Loucy (cell line): ENCODE data around the gene OR5AN1.
"Not testable (repeated sequence)": the region's sequence is repeated elsewhere in the genome, so short reads cannot be mapped to it uniquely, and the experiment has no call there.

Experiments used
- H2AFZ ChIP-seq: fragments of 200-600 bp; sonication (generic); 2 replicates; pipeline ENCODE4 v1.6.0; 2016; ENCODE audit warnings: antibody characterized with exemption, mild to moderate bottlenecking, low read length, moderate library complexity
- H3F3A ChIP-seq: fragments of 200-600 bp; 2 replicates; pipeline ENCODE4 v1.6.0; 2016; ENCODE audit warnings: antibody characterized with exemption, low read depth, mild to moderate bottlenecking
- H3K27me3 ChIP-seq: fragments of 200-600 bp; sonication (generic); 2 replicates; pipeline ENCODE4 v1.6.1; 2014; ENCODE audit warnings: low read length, mild to moderate bottlenecking; ENCODE audit not compliant: insufficient read depth, poor library complexity, severe bottlenecking
- H3K36me3 ChIP-seq: fragments of 200-600 bp; sonication (generic); 2 replicates; pipeline ENCODE4 v1.6.1; 2016; ENCODE audit warnings: low read length; ENCODE audit not compliant: insufficient read depth
- H3K4me1 ChIP-seq: fragments of 200-600 bp; sonication (generic); 2 replicates; pipeline ENCODE4 v1.5.1; 2014; ENCODE audit warnings: low read length, mild to moderate bottlenecking; ENCODE audit not compliant: insufficient read depth, poor library complexity, severe bottlenecking
- H3K4me2 ChIP-seq: fragments of 200-600 bp; sonication (generic); 2 replicates; pipeline ENCODE4 v1.6.0; 2014; ENCODE audit warnings: antibody characterized with exemption, low read length, low read depth, mild to moderate bottlenecking; ENCODE audit not compliant: poor library complexity, severe bottlenecking
- H3K4me3 ChIP-seq: fragments of 200-600 bp; sonication (generic); 2 replicates; pipeline ENCODE4 v1.5.1; 2014; ENCODE audit warnings: low read length, mild to moderate bottlenecking, mixed read lengths; ENCODE audit not compliant: poor library complexity, severe bottlenecking
- H3K79me2 ChIP-seq: fragments of 200-600 bp; sonication (generic); 2 replicates; pipeline ENCODE4 v1.6.1; 2014; ENCODE audit warnings: low read length; ENCODE audit not compliant: insufficient read depth
- H3K9ac ChIP-seq: fragments of 200-600 bp; sonication (generic); 2 replicates; pipeline ENCODE4 v1.6.0; 2014; ENCODE audit warnings: mild to moderate bottlenecking, low read depth, low read length, moderate library complexity; ENCODE audit not compliant: poor library complexity, severe bottlenecking
- H3K9me2 ChIP-seq: fragments of 200-600 bp; sonication (generic); replicated peaks from 2 replicates; pipeline ENCODE4 v1.6.1; 2016; ENCODE audit warnings: low read depth, low read length, mixed read lengths
- H3K9me3 ChIP-seq: fragments of 200-600 bp; sonication (generic); 2 replicates; pipeline ENCODE4 v1.6.1; 2014; ENCODE audit warnings: mild to moderate bottlenecking, antibody characterized with exemption, low read length, low read depth; ENCODE audit not compliant: insufficient read depth
- H4K20me1 ChIP-seq: fragments of 200-600 bp; sonication (generic); 2 replicates; pipeline ENCODE4 v1.6.0; 2014; ENCODE audit warnings: antibody characterized with exemption, low read length, mild to moderate bottlenecking; ENCODE audit not compliant: insufficient read depth, poor library complexity, severe bottlenecking
- CTCF ChIP-seq: fragments of 200-600 bp; sonication (generic); conservative IDR thresholded peaks from 2 replicates; pipeline ENCODE4 v1.5.1; 2014; ENCODE audit warnings: mild to moderate bottlenecking, antibody characterized with exemption, low read length
- EZH2phosphoT487 ChIP-seq: fragments of 200-600 bp; IDR thresholded peaks from 2 replicates; pipeline ENCODE4 v1.6.1; 2018; ENCODE audit warnings: antibody characterized with exemption, mild to moderate bottlenecking, moderate library complexity, borderline replicate concordance

The OR5AN1 gene

GRCh38 chr11:59358020-59358419 is 675 bp upstream of the OR5AN1 start:
- Histone ChIP-seq H3K27me3 (no peaks in the 10 kb centered on the region), H3K9me2 (no peaks in the 10 kb centered on the region), H3K36me3 (no peaks in the 10 kb centered on the region), H3K79me2 (no peaks in the 10 kb centered on the region), H4K20me1 (no peaks in the 10 kb centered on the region), H3K9ac (no peak overlapping the region), H3K4me1 (no peaks in the 10 kb centered on the region), H2AFZ (no peak overlapping the region), H3F3A (no peaks in the 10 kb centered on the region), H3K9me3 (no peaks in the 10 kb centered on the region), H3K4me2 (no peak overlapping the region), H3K4me3 (no peak overlapping the region)
- TF ChIP-seq EZH2phosphoT487 (no peak), CTCF (no peak)

DNA sequence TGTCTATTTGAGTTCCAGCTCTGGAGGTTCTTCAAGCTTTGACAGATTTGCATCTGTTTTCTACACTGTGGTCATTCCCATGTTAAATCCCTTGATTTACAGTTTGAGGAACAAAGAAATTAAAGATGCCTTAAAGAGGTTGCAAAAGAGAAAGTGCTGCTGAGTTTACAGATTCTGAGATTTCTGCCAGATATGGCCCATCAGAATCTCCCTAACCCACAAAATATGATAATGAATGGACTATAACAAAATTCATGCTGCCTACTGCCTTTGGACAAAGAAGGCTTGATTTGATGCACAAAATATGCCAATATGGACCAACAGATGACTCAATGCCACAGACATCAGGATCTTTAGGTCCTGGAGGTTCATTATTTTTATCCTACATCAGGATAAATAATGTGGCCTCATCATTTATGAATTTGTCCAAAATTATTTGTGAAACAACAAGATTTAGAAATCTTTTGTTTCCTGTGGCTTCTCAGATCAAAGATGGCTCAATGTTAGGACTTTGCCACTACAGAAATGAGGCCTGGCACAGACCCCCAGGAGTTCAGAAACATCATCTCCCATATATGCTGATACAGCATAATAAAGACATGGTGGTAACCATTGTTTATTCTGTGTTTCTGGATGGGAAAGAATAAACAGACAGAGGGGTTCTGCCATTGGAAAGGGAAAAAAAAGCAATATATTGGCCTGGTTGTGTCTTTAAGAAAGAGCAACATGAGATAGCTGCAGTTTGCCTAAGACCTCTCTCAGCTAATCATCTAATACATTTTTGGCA is 6.7 kb downstream of the OR5AN1 start:
- no peak overlapping the region for H2AFZ ChIP-seq

GRCh38 chr11:59368238-59369022 is 9.7 kb downstream of the OR5AN1 start:
- Histone ChIP-seq H3K9ac (no peak overlapping the region), H3K79me2 (no peaks in the 10 kb centered on the region), H3F3A (no peaks in the 10 kb centered on the region), H3K4me1 (peaks cover 9% of the 10 kb centered on the region), H2AFZ (peak overlapping the region; percentile 76; the same call in 1 of the 2 replicates), H3K4me2 (peak overlapping the region; percentile 33), H3K9me2 (no peaks in the 10 kb centered on the region), H3K27me3 (no peaks in the 10 kb centered on the region), H3K36me3 (no peaks in the 10 kb centered on the region), H3K4me3 (no peak overlapping the region), H4K20me1 (no peaks in the 10 kb centered on the region), H3K9me3 (0 out of 2 replicates have a peak, but pooled peaks cover 6% of the 10 kb centered on the region)
- TF ChIP-seq EZH2phosphoT487 (no peak), CTCF (no peak)

More for the DNA sequence above, 6.7 kb downstream of the OR5AN1 start:
- no peaks in the 10 kb centered on the region for H3K36me3 ChIP-seq
- H3K4me1 ChIP-seq: peaks cover 9% of the 10 kb centered on the region
- H3K9me2 ChIP-seq: no peaks in the 10 kb centered on the region
- H3K4me3 ChIP-seq: no peak overlapping the region
- H3K4me2 ChIP-seq: no peak overlapping the region
- H4K20me1 ChIP-seq: no peaks in the 10 kb centered on the region
- H3F3A ChIP-seq: no peaks in the 10 kb centered on the region
- no peaks in the 10 kb centered on the region for H3K27me3 ChIP-seq
- TF ChIP-seq CTCF: no peak
- TF ChIP-seq EZH2phosphoT487: no peak
- H3K9ac ChIP-seq: no peak overlapping the region
- H3K9me3 ChIP-seq: 0 out of 2 replicates have a peak, but pooled peaks cover 2% of the 10 kb centered on the region
- no peaks in the 10 kb centered on the region for H3K79me2 ChIP-seq

- not testable (repeated sequence) for H3K4me1 ChIP-seq, H3K9me3 ChIP-seq
Observed at GRCh38 chr11:59372324-59372723, 13.6 kb downstream of the OR5AN1 start.

More at GRCh38 chr11:59372324-59372723, 13.6 kb downstream of the OR5AN1 start:
- not testable (repeated sequence) for H3K4me3 ChIP-seq, H3F3A ChIP-seq, H3K4me2 ChIP-seq, H4K20me1 ChIP-seq, H3K79me2 ChIP-seq, H2AFZ ChIP-seq, H3K9ac ChIP-seq, H3K27me3 ChIP-seq, H3K9me2 ChIP-seq, H3K36me3 ChIP-seq
